CD4-positive, alpha-beta memory T cell (primary cell): ENCODE results near the gene SPOPL. TPM values are rescaled to one million over a fixed set of nuclear protein-coding genes. Genes with fewer than 3 reads are reported as not detected.
"Not testable (repeated sequence)": the region's sequence is repeated elsewhere in the genome, so short reads cannot be mapped to it uniquely, and the experiment has no call there.

Experiments used
- CTCF ChIA-PET: fragments of 350-600 bp; sonication (Branson Sonifier 250); formaldehyde crosslinking; loops from one replicate; lab custom pipeline; 2021; ENCODE audit warnings: inconsistent platforms; ENCODE audit not compliant: partially characterized antibody; lab: Charles Lee
- POLR2A ChIA-PET: fragments of 350-600 bp; sonication (Branson Sonifier 250); formaldehyde crosslinking; loops from one replicate; lab custom pipeline; 2021; ENCODE audit not compliant: partially characterized antibody; lab: Charles Lee
- DNase-seq, 5 donors: peaks; one replicate each; pipeline versions ENCODE4 v3.0.0 to v3.0.0-alpha.2; 2020 to 2022; ENCODE audit warnings: mixed read lengths in 1 of 5
- H3K27ac ChIP-seq: one replicate; pipeline ENCODE4 v1.7.0; 2013; ENCODE audit warnings: low read depth, low read length
- H3K27me3 ChIP-seq: 2 replicates; pipeline ENCODE4 v1.7.0; 2013; ENCODE audit warnings: mild to moderate bottlenecking, low read length, moderate library complexity; ENCODE audit not compliant: insufficient read depth
- H3K36me3 ChIP-seq: 2 replicates; pipeline ENCODE4 v1.7.0; 2013; ENCODE audit warnings: mild to moderate bottlenecking, low read length, moderate library complexity; ENCODE audit not compliant: insufficient read depth
- H3K4me1 ChIP-seq: 2 replicates; pipeline ENCODE4 v1.7.0; 2013; ENCODE audit warnings: mild to moderate bottlenecking, low read length, moderate library complexity; ENCODE audit not compliant: insufficient read depth
- H3K4me3 ChIP-seq, 2 donors: one replicate each; pipeline ENCODE4 v1.7.0; 2013; ENCODE audit warnings: low read length in 2 of 2, mild to moderate bottlenecking in 1 of 2
- H3K9me3 ChIP-seq, 2 donors: one replicate each; pipeline ENCODE4 v1.7.0; 2013; ENCODE audit warnings: low read length in 2 of 2, control low read depth in 1 of 2; ENCODE audit not compliant: control insufficient read depth in 1 of 2
- H3K27ac Mint-ChIP-seq, 7 donors: one replicate each; pipeline ENCODE4 v1.8.0; 2020 to 2021; ENCODE audit warnings: mixed read lengths in 7 of 7, mild to moderate bottlenecking in 6 of 7, inconsistent platforms in 3 of 7, moderate library complexity in 3 of 7
- H3K27me3 Mint-ChIP-seq, 2 donors: one replicate each; pipeline ENCODE4 v1.8.0; 2020 to 2021; ENCODE audit warnings: mixed read lengths in 2 of 2
- H3K36me3 Mint-ChIP-seq, 2 donors: one replicate each; pipeline ENCODE4 v1.8.0; 2020 to 2021; ENCODE audit warnings: mixed read lengths in 2 of 2, inconsistent platforms in 1 of 2, mild to moderate bottlenecking in 1 of 2
- H3K4me1 Mint-ChIP-seq, 4 donors: one replicate each; pipeline ENCODE4 v1.8.0; 2020 to 2021; ENCODE audit warnings: mixed read lengths in 4 of 4, mild to moderate bottlenecking in 1 of 4
- H3K4me3 Mint-ChIP-seq, 8 donors: one replicate each; pipeline ENCODE4 v1.8.0; 2020 to 2021; ENCODE audit warnings: mixed read lengths in 8 of 8, mild to moderate bottlenecking in 7 of 8, moderate library complexity in 6 of 8, inconsistent platforms in 3 of 8
- H3K9me3 Mint-ChIP-seq, 8 donors: one replicate each; pipeline ENCODE4 v1.8.0; 2020 to 2021; ENCODE audit warnings: mixed read lengths in 8 of 8, mild to moderate bottlenecking in 5 of 8, inconsistent platforms in 3 of 8, moderate library complexity in 1 of 8
- intact Hi-C: fragments of 100-400 bp; cut with micrococcal nuclease; formaldehyde crosslinking; loops from one replicate; pipeline ENCODE4 v1.15.1; 2023
- polyA plus RNA-seq, 2 donors: library from polyadenylated mRNA; unstranded; fragments of 300-500 nt; fragmentation: Illumina TruSeq; gene quantifications; one replicate each; pipeline ENCODE4 v1.2.3, GENCODE V29; 2021
- total RNA-seq, 2 experiments: library from RNA; stranded (reverse); gene quantifications; one replicate each; pipeline ENCODE4 v1.2.3, GENCODE V29; 2021

SPOPL gene
- total and polyA plus RNA-seq, 4 experiments from 2014 or later = 0.71 to 18.6 (median 10.3) TPM

- CTCF ChIA-PET = interaction anchor here (0.6 to 0.9 kb wide), 2 partner anchors 18 to 344 kb away, joined by 3 read pairs; partner anchors contain the start of gene SPOPL
- H3K27ac Mint-ChIP-seq, DNase-seq, H3K36me3 Mint-ChIP-seq, H3K27ac ChIP-seq, H3K4me1 ChIP-seq, intact Hi-C loops, H3K4me1 Mint-ChIP-seq, H3K27me3 ChIP-seq, POLR2A ChIA-PET, H3K27me3 Mint-ChIP-seq, H3K4me3 ChIP-seq, H3K9me3 ChIP-seq, H3K4me3 Mint-ChIP-seq, H3K36me3 ChIP-seq, H3K9me3 Mint-ChIP-seq: not testable (repeated sequence)
Measured at GRCh38 chr2:138482796-138483195, 18.8 kb upstream of the SPOPL start.

GRCh38 chr2:138485019-138485418 is 16.6 kb upstream of the SPOPL start:
- Histone ChIP-seq H3K27me3 (no peaks in the 10 kb centered on the region), H3K4me3 (no peak overlapping the region), H3K27ac (no peak overlapping the region), H3K9me3 (no peaks in the 10 kb centered on the region), H3K4me1 (no peaks in the 10 kb centered on the region), H3K36me3 (no peaks in the 10 kb centered on the region)
- POLR2A ChIA-PET = no interaction called here
- H3K27me3 Mint-ChIP-seq = no peaks in the 10 kb centered on the region
- CTCF ChIA-PET = no interaction called here
- H3K4me1 Mint-ChIP-seq = no peaks in the 10 kb centered on the region
- DNase-seq = no peak
- peaks cover 0 to 4% (median 2%) of the 10 kb centered on the region in 8 donors for H3K9me3 Mint-ChIP-seq
- no peak overlapping the region for H3K27ac Mint-ChIP-seq
- no peak overlapping the region for H3K4me3 Mint-ChIP-seq
- no peaks in the 10 kb centered on the region for H3K36me3 Mint-ChIP-seq
- intact Hi-C loops = no loop called here

GRCh38 chr2:138486363-138487198 is 15.0 kb upstream of the SPOPL start:
- H3K4me3 Mint-ChIP-seq = no peak overlapping the region
- no peaks in the 10 kb centered on the region for H3K27me3 Mint-ChIP-seq
- H3K27ac Mint-ChIP-seq = no peak overlapping the region
- POLR2A ChIA-PET = no interaction called here
- Histone ChIP-seq H3K36me3 (no peaks in the 10 kb centered on the region), H3K27ac (no peak overlapping the region), H3K4me3 (no peak overlapping the region), H3K4me1 (no peaks in the 10 kb centered on the region), H3K27me3 (no peaks in the 10 kb centered on the region), H3K9me3 (no peaks in the 10 kb centered on the region)
- CTCF ChIA-PET = interaction anchor here (1.1 kb wide), 1 partner anchor 32 kb away, joined by 3 read pairs; no protein-coding TSS in a partner anchor
- no peaks in the 10 kb centered on the region for H3K36me3 Mint-ChIP-seq
- no peak for DNase-seq
- H3K4me1 Mint-ChIP-seq = no peaks in the 10 kb centered on the region
- H3K9me3 Mint-ChIP-seq = peaks cover 0 to 4% (median 2%) of the 10 kb centered on the region in 8 donors
- intact Hi-C loops = no loop called here

GRCh38 chr2:138490673-138491494 is 10.7 kb upstream of the SPOPL start:
- Histone ChIP-seq H3K9me3 (no peaks in the 10 kb centered on the region), H3K27me3 (no peaks in the 10 kb centered on the region), H3K27ac (no peak overlapping the region), H3K36me3 (no peaks in the 10 kb centered on the region), H3K4me3 (no peak overlapping the region), H3K4me1 (no peaks in the 10 kb centered on the region)
- no peak for DNase-seq
- Mint-ChIP-seq H3K27ac (no peak overlapping the region), H3K27me3 (peaks cover 0 to 1% of the 10 kb centered on the region in 2 donors), H3K9me3 (no peaks in the 10 kb centered on the region), H3K4me1 (no peaks in the 10 kb centered on the region), H3K4me3 (no peak overlapping the region), H3K36me3 (no peaks in the 10 kb centered on the region)
- CTCF ChIA-PET = no interaction called here
- POLR2A ChIA-PET = no interaction called here
- intact Hi-C loops = no loop called here

GRCh38 chr2:138491495-138491862 is 10.1 kb upstream of the SPOPL start:
- no peak overlapping the region for H3K27ac ChIP-seq
- Mint-ChIP-seq H3K4me1 (no peaks in the 10 kb centered on the region), H3K27ac (no peak overlapping the region), H3K36me3 (no peaks in the 10 kb centered on the region), H3K9me3 (no peaks in the 10 kb centered on the region), H3K4me3 (no peak overlapping the region), H3K27me3 (peaks cover 0 to 1% of the 10 kb centered on the region in 2 donors)
- H3K27me3 ChIP-seq = no peaks in the 10 kb centered on the region
- ChIA-PET CTCF (no interaction called here), POLR2A (no interaction called here)
- no peak overlapping the region for H3K4me3 ChIP-seq
- intact Hi-C loops = no loop called here
- H3K4me1 ChIP-seq = no peaks in the 10 kb centered on the region
- no peaks in the 10 kb centered on the region for H3K36me3 ChIP-seq
- no peak for DNase-seq
- H3K9me3 ChIP-seq = no peaks in the 10 kb centered on the region

- Histone ChIP-seq H3K36me3 (no peaks in the 10 kb centered on the region), H3K4me1 (no peaks in the 10 kb centered on the region), H3K27ac (no peak overlapping the region), H3K27me3 (no peaks in the 10 kb centered on the region), H3K9me3 (no peaks in the 10 kb centered on the region), H3K4me3 (no peak overlapping the region)
- Mint-ChIP-seq H3K27me3 (peaks cover 0 to 1% of the 10 kb centered on the region in 2 donors), H3K36me3 (no peaks in the 10 kb centered on the region), H3K9me3 (no peaks in the 10 kb centered on the region), H3K4me3 (no peak overlapping the region), H3K27ac (no peak overlapping the region), H3K4me1 (no peaks in the 10 kb centered on the region)
- intact Hi-C loops = no loop called here
- ChIA-PET POLR2A (no interaction called here), CTCF (no interaction called here)
- DNase-seq = no peak
Measured at GRCh38 chr2:138492160-138492559, 9.4 kb upstream of the SPOPL start.

GRCh38 chr2:138493334-138493733 is 8.2 kb upstream of the SPOPL start:
- H3K4me3 Mint-ChIP-seq = no peak overlapping the region
- Histone ChIP-seq H3K9me3 (no peaks in the 10 kb centered on the region), H3K27ac (no peak overlapping the region), H3K4me1 (no peaks in the 10 kb centered on the region), H3K4me3 (no peak overlapping the region), H3K27me3 (no peaks in the 10 kb centered on the region), H3K36me3 (no peaks in the 10 kb centered on the region)
- no peaks in the 10 kb centered on the region for H3K36me3 Mint-ChIP-seq
- no peak for DNase-seq
- H3K27me3 Mint-ChIP-seq = peaks cover 0 to 1% of the 10 kb centered on the region in 2 donors
- H3K4me1 Mint-ChIP-seq = no peaks in the 10 kb centered on the region
- CTCF ChIA-PET = no interaction called here
- intact Hi-C loops = no loop called here
- no peak overlapping the region for H3K27ac Mint-ChIP-seq
- H3K9me3 Mint-ChIP-seq = no peaks in the 10 kb centered on the region
- POLR2A ChIA-PET = no interaction called here
